BLaER1 (cell line): ENCODE data around the gene BMP2K.

Experiments
- H3K27ac ChIP-seq: shearing (Covaris generic); formaldehyde crosslinking; 2 replicates; pipeline ENCODE4 v1.8.1; 2022
- H3K27me3 ChIP-seq: shearing (Covaris generic); formaldehyde crosslinking; 2 replicates; pipeline ENCODE4 v1.8.1; 2022
- H3K36me3 ChIP-seq: shearing (Covaris generic); formaldehyde crosslinking; 2 replicates; pipeline ENCODE4 v1.8.1; 2022
- H3K4me1 ChIP-seq: shearing (Covaris generic); formaldehyde crosslinking; 2 replicates; pipeline ENCODE4 v1.8.1; 2022
- H3K4me2 ChIP-seq: shearing (Covaris generic); formaldehyde crosslinking; 2 replicates; pipeline ENCODE4 v1.8.1; 2022
- H3K4me3 ChIP-seq: shearing (Covaris generic); formaldehyde crosslinking; 2 replicates; pipeline ENCODE4 v1.8.1; 2022
- H3K9ac ChIP-seq: shearing (Covaris generic); formaldehyde crosslinking; 2 replicates; pipeline ENCODE4 v1.8.1; 2022
- H3K9me3 ChIP-seq: shearing (Covaris generic); formaldehyde crosslinking; 2 replicates; pipeline ENCODE4 v1.8.1; 2022
- H4K20me1 ChIP-seq: shearing (Covaris generic); formaldehyde crosslinking; 2 replicates; pipeline ENCODE4 v1.8.1; 2022
- Cebpa-rat ChIP-seq: shearing (Covaris generic); IDR thresholded peaks from 2 replicates; pipeline ENCODE4 v1.8.1; 2022

The BMP2K gene

DNA sequence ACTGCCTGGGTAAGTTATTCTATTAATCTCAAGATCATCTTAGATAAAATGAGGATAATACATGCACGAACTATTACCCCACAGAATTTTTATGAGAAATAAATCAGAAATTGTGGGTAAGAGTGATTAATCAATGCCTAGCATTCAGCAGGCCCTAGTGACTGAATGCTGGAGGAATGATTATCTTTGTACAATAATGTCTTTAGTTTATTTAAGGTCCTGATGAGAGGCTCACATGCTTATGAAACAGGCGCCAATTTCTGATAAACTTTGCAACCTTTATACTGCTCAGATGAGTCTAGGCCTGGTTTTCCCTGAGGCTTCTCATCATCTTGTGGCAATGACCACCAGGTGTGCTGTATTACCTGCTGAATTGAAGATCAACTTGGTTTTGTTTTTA is 27.8 kb upstream of the BMP2K start:
- TF ChIP-seq Cebpa-rat: no peak
- H3K9ac ChIP-seq: no peak overlapping the region
- no peaks in the 10 kb centered on the region for H3K27me3 ChIP-seq
- no peak overlapping the region for H3K4me2 ChIP-seq
- H3K9me3 ChIP-seq: no peaks in the 10 kb centered on the region
- no peak overlapping the region for H3K4me3 ChIP-seq
- H3K36me3 ChIP-seq: no peaks in the 10 kb centered on the region
- H3K4me1 ChIP-seq: peaks cover 23% of the 10 kb centered on the region
- no peak overlapping the region for H3K27ac ChIP-seq
- H4K20me1 ChIP-seq: no peaks in the 10 kb centered on the region

DNA sequence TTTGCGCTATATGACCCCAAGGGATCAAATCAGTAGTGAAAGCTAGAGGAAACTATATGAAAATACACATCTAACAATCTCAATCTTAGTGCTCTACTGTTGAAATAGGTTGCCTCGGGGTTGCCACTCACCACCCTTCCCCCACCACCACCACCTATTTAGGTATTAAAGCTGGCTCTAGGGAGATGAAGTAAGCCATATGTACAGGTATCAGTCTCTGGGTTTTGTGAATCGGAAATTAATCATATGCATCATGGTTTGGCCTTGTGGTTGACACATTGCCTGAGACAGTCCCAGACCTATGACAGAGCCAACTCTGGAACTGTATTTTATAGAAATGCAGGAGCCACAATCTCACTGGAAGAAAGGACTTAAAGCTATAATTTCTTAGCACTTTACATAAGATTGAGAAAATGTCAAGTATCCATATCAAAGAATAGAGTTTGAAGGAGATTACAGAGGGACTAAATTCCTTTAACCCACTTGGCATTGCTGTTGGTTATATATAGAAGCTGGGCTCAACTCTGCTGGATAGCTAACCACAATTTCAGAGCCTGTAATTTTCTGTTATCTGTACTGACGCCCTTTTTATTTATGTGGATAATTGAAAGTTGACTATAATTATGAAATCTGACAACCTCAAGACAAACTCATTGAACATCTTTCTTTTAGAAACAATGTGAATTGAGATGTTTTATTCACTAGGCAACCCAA is 26.7 kb upstream of the BMP2K start:
- Histone ChIP-seq H3K9me3 (no peaks in the 10 kb centered on the region), H3K27me3 (no peaks in the 10 kb centered on the region), H3K4me2 (0 out of 2 replicates have a peak overlapping the region, but pooled peaks have one; percentile 38), H3K4me3 (no peak overlapping the region), H3K9ac (no peak overlapping the region), H3K36me3 (no peaks in the 10 kb centered on the region), H4K20me1 (no peaks in the 10 kb centered on the region), H3K4me1 (peaks cover 23% of the 10 kb centered on the region), H3K27ac (no peak overlapping the region)
- TF ChIP-seq Cebpa-rat: no peak

DNA sequence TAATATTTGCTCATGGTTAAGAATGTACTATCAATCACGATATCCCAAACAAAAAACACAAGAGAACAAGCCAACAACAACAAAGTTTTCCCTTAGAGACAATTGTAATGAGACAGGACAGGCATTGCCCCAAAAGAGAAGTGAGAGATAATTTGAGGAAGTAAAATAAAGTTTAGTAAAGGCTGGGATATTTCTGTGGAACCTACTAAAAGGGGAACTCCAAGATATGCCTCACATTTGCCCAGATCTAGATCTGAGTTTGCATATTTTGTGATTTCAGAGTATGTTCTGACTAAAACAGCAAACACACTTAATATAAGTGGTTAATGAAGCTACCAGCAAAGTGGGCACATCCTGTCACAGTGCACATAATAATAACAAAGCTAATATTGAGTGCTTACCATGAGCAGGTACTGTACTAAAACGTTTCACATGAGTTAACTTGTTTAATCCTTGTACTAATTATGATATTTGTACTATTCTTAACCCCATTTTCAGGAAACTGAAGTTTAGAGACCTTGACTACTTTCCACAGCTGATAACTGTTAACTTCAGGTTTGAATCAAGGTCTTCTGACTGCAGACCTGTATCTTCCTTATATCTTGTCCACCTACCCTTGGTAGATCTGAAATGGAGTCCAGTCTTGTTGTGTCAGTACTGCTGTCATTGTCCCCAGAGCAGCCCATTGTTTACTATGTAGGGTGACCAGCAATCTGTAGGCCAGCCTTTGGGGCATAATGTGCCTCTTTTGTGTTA is 26.0 kb upstream of the BMP2K start:
- no peak overlapping the region for H3K4me3 ChIP-seq
- peaks cover 23% of the 10 kb centered on the region for H3K4me1 ChIP-seq
- H3K9ac ChIP-seq: no peak overlapping the region
- H4K20me1 ChIP-seq: no peaks in the 10 kb centered on the region
- peak overlapping the region; percentile 38 for H3K4me2 ChIP-seq
- TF ChIP-seq Cebpa-rat: no peak
- H3K27me3 ChIP-seq: no peaks in the 10 kb centered on the region
- H3K27ac ChIP-seq: no peak overlapping the region
- no peaks in the 10 kb centered on the region for H3K9me3 ChIP-seq
- no peaks in the 10 kb centered on the region for H3K36me3 ChIP-seq

DNA sequence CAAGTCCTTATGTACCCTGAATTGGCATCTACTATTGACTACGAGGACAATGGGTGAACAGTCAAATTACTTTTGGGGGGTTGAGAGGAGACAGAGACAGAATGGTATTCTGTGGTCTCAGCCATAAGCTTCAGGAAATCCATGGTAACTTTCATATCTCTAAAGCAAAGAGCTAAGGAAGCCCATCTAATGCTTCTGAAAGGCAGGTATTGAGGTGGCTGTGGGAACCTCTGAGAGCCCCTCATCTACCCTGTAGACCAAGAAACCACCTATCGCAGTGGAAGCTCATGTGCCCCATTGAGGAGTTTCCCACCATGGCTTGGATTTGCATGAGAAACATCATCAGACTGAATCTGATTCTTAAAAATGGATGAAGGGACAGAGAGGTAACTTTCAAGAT is 23.1 kb upstream of the BMP2K start:
- no peak for TF ChIP-seq Cebpa-rat
- Histone ChIP-seq H3K9me3 (no peaks in the 10 kb centered on the region; the same call in 1 of the 2 replicates), H3K27me3 (no peaks in the 10 kb centered on the region), H3K4me3 (no peak overlapping the region), H3K4me1 (peaks cover 27% of the 10 kb centered on the region), H3K27ac (no peak overlapping the region), H3K9ac (no peak overlapping the region), H4K20me1 (no peaks in the 10 kb centered on the region), H3K36me3 (no peaks in the 10 kb centered on the region), H3K4me2 (no peak overlapping the region)

DNA sequence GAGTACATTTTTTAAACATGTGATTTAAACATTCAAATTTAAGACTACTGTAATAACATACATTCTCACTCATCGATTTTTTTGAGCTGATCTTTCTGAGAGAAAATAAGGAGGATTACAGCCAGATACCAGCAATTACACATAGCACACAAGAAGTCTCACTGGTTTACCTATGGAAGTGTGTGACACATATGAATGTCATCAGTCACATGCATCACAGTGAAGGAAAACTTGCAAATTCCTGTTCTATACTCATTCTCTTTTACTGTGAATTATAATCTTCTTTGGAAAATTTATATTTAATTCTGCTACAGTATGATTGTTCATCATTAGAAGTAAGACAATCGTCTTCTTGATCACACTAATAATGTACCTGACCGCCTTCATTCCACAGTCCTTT is 21.3 kb upstream of the BMP2K start:
- no peak overlapping the region for H3K9ac ChIP-seq
- H3K9me3 ChIP-seq: no peaks in the 10 kb centered on the region; the same call in 1 of the 2 replicates
- H3K4me1 ChIP-seq: peaks cover 20% of the 10 kb centered on the region

GRCh38 chr4:78756137-78756536 is 20.0 kb upstream of the BMP2K start:
- Histone ChIP-seq H3K4me1 (peaks cover 11% of the 10 kb centered on the region; the same call in 1 of the 2 replicates), H3K27me3 (no peaks in the 10 kb centered on the region), H3K36me3 (no peaks in the 10 kb centered on the region), H3K9me3 (no peaks in the 10 kb centered on the region; the same call in 1 of the 2 replicates), H3K4me2 (no peak overlapping the region), H4K20me1 (no peaks in the 10 kb centered on the region), H3K9ac (no peak overlapping the region), H3K4me3 (no peak overlapping the region), H3K27ac (no peak overlapping the region)
- no peak for TF ChIP-seq Cebpa-rat

More for the DNA sequence above, 21.3 kb upstream of the BMP2K start:
- Histone ChIP-seq H3K4me3 (no peak overlapping the region), H3K36me3 (no peaks in the 10 kb centered on the region), H4K20me1 (no peaks in the 10 kb centered on the region), H3K4me2 (no peak overlapping the region), H3K27ac (no peak overlapping the region), H3K27me3 (no peaks in the 10 kb centered on the region)
- no peak for TF ChIP-seq Cebpa-rat

DNA sequence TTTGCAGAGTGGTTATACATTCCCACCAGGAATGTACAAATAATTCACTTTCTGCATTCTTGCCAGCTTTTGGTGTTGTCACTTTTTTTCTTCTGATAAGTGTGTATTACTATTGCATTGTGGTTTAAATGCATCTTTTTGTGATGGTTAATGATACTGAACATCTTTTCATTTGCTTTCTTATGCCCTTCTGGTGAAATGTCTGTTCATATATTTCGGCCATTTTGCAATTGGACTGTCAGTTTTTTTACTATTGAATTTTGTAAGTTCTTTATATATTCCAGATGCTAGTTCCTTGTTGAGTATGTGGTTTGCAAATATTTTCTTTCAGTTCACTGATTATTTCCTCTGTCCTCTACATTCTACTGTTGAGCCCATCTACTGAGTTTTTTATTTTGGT is 19.4 kb upstream of the BMP2K start:
- TF ChIP-seq Cebpa-rat: no peak

DNA sequence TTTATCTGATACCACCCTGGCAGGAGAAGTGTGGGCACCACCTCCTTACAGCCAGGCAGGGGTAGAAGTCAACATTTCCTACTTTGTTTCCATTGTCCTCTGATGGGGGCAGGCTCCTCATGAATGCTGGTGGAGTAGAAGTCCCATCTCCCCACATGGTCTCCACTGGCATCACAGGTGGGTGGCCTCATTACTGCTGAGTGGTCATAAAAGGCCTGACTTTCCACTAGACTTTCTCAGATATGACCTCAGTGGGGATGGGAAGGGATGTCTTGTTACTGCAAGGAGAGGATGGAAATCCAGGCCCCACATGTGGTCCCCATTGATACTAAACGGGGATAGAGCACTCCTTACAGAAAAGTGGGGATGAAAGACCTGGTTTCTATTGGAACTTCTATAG is 18.6 kb upstream of the BMP2K start:
- TF ChIP-seq Cebpa-rat: no peak
- Histone ChIP-seq H3K4me3 (no peak overlapping the region), H3K9ac (no peak overlapping the region), H3K36me3 (no peaks in the 10 kb centered on the region), H3K4me1 (peaks cover 4% of the 10 kb centered on the region; the same call in 1 of the 2 replicates), H3K9me3 (no peaks in the 10 kb centered on the region; the same call in 1 of the 2 replicates), H3K4me2 (no peak overlapping the region), H3K27ac (no peak overlapping the region), H3K27me3 (no peaks in the 10 kb centered on the region), H4K20me1 (no peaks in the 10 kb centered on the region)

More for the DNA sequence above, 19.4 kb upstream of the BMP2K start:
- Histone ChIP-seq H3K9ac (no peak overlapping the region), H3K4me2 (no peak overlapping the region), H3K36me3 (no peaks in the 10 kb centered on the region), H3K4me1 (peaks cover 11% of the 10 kb centered on the region; the same call in 1 of the 2 replicates), H3K9me3 (no peaks in the 10 kb centered on the region; the same call in 1 of the 2 replicates), H3K27me3 (no peaks in the 10 kb centered on the region), H3K4me3 (no peak overlapping the region), H3K27ac (no peak overlapping the region), H4K20me1 (no peaks in the 10 kb centered on the region)

GRCh38 chr4:78758085-78758484 is 18.1 kb upstream of the BMP2K start:
- H3K27ac ChIP-seq: no peak overlapping the region
- H3K4me3 ChIP-seq: no peak overlapping the region
- peaks cover 4% of the 10 kb centered on the region; the same call in 1 of the 2 replicates for H3K4me1 ChIP-seq
- H3K36me3 ChIP-seq: no peaks in the 10 kb centered on the region
- H3K4me2 ChIP-seq: no peak overlapping the region
- no peak overlapping the region for H3K9ac ChIP-seq
- TF ChIP-seq Cebpa-rat: no peak
- no peaks in the 10 kb centered on the region for H4K20me1 ChIP-seq
- H3K27me3 ChIP-seq: no peaks in the 10 kb centered on the region
- H3K9me3 ChIP-seq: no peaks in the 10 kb centered on the region; the same call in 1 of the 2 replicates

DNA sequence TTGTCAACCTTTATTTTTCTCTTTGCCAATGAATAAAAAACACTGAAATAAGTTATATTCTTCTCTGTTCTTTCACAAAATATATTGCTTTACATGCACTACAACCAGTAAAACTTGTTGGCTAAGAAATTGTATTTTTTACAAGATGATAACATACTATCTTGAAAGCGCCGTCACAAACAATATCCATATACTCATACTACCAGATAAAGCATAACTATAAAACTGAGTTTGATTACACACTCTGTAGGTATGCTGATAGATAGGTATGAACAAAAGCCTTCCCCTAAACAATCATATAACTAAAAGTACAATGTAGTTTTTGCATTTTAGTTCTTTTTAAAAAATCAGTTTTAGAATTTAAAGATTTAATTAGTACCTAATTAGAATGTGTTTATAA is 13.6 kb upstream of the BMP2K start:
- Histone ChIP-seq H3K4me3 (no peak overlapping the region), H3K4me1 (no peaks in the 10 kb centered on the region), H3K27ac (no peak overlapping the region), H3K4me2 (no peak overlapping the region), H3K9me3 (no peaks in the 10 kb centered on the region; the same call in 1 of the 2 replicates), H4K20me1 (no peaks in the 10 kb centered on the region), H3K36me3 (no peaks in the 10 kb centered on the region), H3K9ac (no peak overlapping the region), H3K27me3 (no peaks in the 10 kb centered on the region)
- TF ChIP-seq Cebpa-rat: no peak
